GM12873 (cell line): ENCODE measurements around the gene PRIMPOL.

Experiments
- CTCF ChIP-seq: IDR thresholded peaks from 2 replicates; pipeline ENCODE4 v1.5.1; 2012; ENCODE audit warnings: low read depth, mild to moderate bottlenecking, moderate library complexity, low read length, control low read depth; ENCODE audit not compliant: insufficient read depth; ENCODE audit errors: missing control alignments

Gene PRIMPOL

GRCh38 chr4:184620212-184620867, 29.2 kb upstream of the PRIMPOL start:
- no peak for TF ChIP-seq CTCF

- TF ChIP-seq CTCF: no peak
Observed at GRCh38 chr4:184621518-184621917, 28.0 kb upstream of the PRIMPOL start.

GRCh38 chr4:184624972-184625554, 24.5 kb upstream of the PRIMPOL start:
- TF ChIP-seq CTCF: no peak

DNA sequence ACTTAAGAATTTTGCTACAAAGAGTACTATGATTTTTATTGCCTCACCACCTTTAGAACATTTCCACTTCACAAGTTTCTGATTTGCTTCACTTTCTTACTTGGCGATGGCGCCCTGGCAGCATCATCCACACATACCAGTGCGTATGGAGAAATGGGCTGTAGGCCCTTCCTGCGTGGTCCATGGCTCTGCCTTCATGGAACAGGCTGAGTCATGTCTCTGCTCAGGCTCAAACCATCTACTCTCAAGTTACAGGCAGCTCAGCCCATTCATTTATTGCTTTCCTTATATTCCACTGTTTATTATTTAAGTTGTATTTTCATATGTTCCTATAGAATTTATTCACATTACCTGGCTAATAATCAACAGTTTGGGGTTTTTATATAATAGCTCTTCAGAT, 21.4 kb upstream of the PRIMPOL start:
- TF ChIP-seq CTCF: no peak

GRCh38 chr4:184632842-184633241, 16.7 kb upstream of the PRIMPOL start:
- TF ChIP-seq CTCF: no peak

DNA sequence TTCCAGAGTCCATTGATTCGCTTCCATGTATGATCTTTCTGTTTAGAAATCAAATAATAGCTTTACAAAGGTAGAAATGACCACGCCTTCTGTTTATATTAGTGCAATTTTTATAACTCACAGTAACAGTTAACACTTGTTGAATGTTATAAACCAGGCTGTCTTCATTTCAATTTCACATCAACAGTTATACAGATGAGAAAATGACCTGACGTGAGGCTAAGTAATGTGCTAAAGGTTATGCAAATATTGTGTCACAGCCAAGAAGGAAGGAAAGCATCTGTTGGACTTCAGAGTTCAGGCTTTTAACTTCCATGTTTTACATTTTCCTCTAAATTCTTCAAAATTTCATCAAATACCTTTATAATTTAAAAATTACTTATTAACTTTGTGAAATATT, 14.2 kb upstream of the PRIMPOL start:
- TF ChIP-seq CTCF: no peak

- TF ChIP-seq CTCF: no peak
Observed at GRCh38 chr4:184636144-184636543, 13.4 kb upstream of the PRIMPOL start.
